ENCODE results near the gene C22orf39.

C22orf39 gene

DNA sequence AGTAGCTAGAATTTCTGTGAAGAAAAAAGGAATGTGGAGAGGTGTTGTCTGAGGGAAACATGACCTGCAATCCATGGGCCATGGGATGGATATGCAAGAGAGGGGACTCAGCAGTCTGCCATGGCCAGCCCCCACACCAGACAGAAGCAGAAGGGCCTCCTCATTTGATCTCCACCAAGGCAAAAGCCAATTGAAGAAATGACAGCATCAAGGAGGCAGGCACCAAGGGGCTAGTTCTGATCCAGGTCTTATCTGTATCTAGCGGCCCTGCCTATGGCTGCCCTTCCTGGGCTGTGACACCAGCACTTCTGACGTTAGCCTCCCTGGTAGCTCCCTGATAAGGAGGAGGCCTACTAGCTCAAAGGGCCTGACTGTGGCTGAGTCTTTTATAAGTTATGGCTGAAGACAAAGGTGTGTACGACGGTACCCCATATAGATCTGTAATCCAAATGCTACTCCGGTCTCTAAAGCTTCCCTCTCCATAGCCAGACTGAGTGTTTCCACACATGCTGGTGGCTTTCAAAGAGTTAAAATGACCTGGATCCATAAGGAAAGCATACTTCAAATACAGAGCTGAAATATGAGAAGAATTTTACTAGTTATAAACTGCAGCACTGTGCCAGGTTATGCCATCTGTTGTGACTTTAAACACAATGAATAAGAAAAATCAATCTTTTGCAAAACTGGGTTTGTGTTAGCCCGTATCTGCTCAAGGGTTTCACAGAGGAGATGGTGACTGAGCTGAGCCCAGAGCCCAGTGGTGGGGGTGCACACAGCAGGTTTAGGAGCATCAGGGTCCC is 50.4 kb downstream of the C22orf39 start:
- DNase-seq: peak; percentile 95

DNA sequence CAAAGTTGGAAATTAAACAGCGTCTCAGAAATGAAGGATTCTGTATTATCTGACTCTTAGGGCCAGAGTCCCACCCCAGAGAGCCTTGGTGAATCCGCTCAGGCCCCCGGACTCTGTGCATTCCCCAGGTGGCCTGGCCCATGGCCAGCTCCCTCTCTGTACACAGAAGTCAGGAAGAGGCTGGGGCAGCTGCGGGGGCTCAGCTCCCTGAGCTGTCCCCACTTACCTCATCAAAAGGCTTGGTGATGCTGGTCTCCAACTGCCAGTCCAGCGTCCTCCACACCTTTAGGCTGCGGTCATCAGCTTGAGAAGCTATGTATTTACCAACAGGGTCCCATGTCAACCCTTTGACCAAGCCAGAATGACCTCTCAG is 51.0 kb downstream of the C22orf39 start:
- no peak for DNase-seq

GRCh38 chr22:19395276-19395675 is 52.2 kb downstream of the C22orf39 start:
- DNase-seq: no peak

DNA sequence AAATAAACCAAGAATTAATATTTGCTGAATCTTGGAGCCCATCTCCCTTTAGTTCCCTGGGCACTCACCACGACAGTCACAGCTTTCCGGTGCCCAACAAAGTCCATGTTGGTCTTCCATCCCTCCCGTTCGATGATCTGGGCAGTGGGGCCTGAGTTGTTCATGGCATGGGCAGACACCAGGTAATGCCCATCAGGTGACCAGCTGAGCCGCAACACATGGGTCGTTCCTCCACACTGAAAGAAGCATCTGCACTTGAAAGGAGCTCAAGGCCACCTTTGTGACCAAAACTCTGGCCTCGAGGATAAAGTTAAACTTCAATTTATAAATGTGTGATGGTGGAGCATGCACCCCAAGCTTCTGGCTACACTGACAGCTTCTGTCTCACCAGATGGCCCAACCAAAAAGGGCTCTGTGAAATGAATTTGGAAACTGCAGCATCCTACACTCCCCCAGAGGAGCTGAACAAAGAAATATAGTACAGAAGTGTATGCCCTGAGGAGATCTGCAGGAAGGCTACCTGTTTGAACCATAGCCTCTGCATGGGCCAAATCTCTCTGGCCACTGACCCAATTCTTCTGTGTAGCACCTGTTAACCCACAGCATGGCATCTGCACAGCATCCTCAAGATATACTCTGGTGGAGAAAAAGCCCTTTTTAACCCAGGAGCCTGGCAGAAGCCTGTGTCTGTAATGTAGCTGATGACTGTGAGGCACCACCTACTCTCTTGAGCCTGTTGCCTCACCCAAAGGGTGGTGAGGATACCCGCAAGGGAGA is 53.0 kb downstream of the C22orf39 start:
- no peak for DNase-seq

DNA sequence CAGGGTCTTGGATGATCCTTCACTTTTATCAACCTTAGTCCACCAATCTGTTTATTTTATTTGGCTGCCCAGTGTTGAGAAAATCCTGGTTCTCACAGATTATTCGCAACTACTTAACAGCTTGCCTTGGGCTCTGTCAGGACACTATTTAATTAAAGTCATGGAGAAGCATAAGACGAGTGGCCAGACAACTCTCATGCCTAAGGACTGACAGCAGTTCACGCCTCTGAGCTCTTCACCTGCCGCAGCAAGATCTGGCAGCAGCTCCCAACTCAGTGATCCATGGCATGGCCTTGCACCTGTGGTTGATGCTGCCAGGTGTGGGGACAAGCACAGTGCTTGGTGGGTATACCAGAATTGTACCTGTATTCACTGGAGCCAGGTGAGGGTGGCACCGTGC is 53.8 kb downstream of the C22orf39 start:
- no peak for DNase-seq

All from hematopoietic multipotent progenitor cell treated with erythropoietin and hydrocortisone succinate and interleukin-3 and kit ligand, for 4 days (in vitro differentiated cells).